Adrenal gland (tissue), 5 donors: ENCODE data around the gene THEM5.

Source experiments
- POLR2A ChIP-seq, 2 donors: fragments of 450-650 bp; IDR thresholded peaks; one replicate each; pipeline ENCODE4 v1.6.1; 2017; ENCODE audit warnings: antibody characterized with exemption in 2 of 2, mild to moderate bottlenecking in 2 of 2, moderate library complexity in 1 of 2
- TF ChIP-seq, protein P1 (sequence below), 6 experiments: fragments of 450-650 bp in 4 of 6; fragments of 200-600 bp in 2 of 6; sonication (generic) in 1 of 6; IDR thresholded peaks; 1 replicate in 5 of 6; 2 replicates in 1 of 6; pipeline versions ENCODE4 v1.5.1 to v1.8.0; 2016 to 2021; ENCODE audit warnings: antibody characterized with exemption in 6 of 6, mild to moderate bottlenecking in 2 of 6, moderate library complexity in 1 of 6
- donor health status: DM: no; HTN: no; CAD: no.

DNA sequence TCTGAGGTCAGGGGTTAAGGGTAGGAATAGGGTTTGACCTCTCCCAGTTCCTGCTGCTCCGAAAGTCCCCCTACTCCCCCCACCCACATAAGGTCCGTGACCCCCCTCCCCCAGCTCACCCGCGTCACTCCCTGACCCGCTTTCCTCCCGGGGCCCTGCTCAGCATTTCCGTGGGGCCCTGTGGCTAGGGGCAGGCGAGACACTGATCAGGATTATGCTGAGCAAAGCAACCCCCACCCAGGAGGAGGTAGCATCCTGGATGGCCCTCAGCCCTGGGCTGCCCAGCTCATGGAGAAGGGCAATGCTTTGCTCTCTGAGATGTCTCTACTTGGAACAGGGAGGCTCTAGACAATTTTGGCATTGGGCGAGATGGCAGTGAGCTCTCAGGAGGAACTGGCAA, 25.7 kb downstream of the THEM5 start:
- TF ChIP-seq, protein P1, sequence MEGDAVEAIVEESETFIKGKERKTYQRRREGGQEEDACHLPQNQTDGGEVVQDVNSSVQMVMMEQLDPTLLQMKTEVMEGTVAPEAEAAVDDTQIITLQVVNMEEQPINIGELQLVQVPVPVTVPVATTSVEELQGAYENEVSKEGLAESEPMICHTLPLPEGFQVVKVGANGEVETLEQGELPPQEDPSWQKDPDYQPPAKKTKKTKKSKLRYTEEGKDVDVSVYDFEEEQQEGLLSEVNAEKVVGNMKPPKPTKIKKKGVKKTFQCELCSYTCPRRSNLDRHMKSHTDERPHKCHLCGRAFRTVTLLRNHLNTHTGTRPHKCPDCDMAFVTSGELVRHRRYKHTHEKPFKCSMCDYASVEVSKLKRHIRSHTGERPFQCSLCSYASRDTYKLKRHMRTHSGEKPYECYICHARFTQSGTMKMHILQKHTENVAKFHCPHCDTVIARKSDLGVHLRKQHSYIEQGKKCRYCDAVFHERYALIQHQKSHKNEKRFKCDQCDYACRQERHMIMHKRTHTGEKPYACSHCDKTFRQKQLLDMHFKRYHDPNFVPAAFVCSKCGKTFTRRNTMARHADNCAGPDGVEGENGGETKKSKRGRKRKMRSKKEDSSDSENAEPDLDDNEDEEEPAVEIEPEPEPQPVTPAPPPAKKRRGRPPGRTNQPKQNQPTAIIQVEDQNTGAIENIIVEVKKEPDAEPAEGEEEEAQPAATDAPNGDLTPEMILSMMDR (IDR thresholded peaks at IDR 0.05): no peak
- TF ChIP-seq POLR2A (IDR thresholded peaks at IDR 0.05): no peak
